ENCODE results near the gene TMA7. TPM values are rescaled to one million over a fixed set of nuclear protein-coding genes. Genes with fewer than 3 reads are reported as not detected.

Gene TMA7
- total RNA-seq, 1 donor from 2014 or later: 268 TPM

DNA sequence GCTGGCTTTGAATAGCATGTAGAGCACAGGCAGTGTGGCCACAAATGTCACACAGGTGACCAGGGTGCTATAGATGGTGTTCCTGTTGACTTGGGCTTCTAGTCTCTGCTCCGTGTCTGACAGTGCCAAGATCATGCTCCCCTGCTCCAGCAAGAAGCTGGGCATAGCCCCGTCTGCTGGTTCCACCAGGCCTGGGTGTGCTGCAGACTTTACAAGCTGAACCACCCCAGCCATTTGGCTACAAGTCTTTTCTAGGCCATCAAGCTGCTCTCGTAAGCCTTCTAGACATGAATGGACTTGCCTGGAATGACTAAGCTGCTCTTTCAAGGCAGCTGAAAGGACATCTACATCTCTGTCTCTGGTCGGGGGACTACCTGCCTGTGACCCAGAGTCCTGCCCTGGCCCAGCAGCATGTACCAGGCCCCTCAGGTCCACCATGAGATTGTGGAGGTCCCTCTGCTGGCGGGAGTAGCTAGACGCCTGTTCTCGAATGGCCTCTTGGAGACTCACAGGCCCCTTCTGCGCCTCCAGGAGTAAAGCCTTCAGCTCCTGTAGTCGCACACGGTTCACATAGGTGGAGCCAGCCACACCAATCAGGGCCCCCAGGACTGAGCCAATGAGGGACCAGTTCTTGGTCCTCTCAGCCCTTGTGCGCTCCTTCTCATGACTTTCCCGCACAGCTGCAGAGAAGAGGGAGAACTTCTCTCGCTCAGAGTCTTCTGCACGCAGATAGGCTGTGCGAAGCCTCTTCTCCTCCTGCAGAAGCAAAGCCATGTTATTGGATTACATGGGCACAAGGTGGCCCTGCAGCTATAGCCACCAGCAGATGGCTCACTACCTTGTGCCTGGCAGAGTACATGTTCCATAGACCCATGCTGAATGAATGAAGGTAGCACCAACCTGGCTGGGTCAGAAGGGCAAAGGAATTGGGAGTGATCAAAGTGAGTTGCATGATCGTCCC lies 7.4 kb upstream of the TMA7 start:
- no peak for DNase-seq (ENCODE audit: extremely low spot score, unreplicated experiment)
- H3K27ac Mint-ChIP-seq: peak overlapping the region; percentile 99
- no peaks in the 10 kb centered on the region for H3K27me3 Mint-ChIP-seq
- peaks cover 14% of the 10 kb centered on the region for H3K36me3 Mint-ChIP-seq
- H3K4me1 Mint-ChIP-seq (ENCODE audit: unreplicated experiment): peaks cover 29% of the 10 kb centered on the region
- H3K9me3 Mint-ChIP-seq: no peaks in the 10 kb centered on the region
- H3K4me3 Mint-ChIP-seq: peak overlapping the region; percentile 80
- TF ChIP-seq, protein P1, sequence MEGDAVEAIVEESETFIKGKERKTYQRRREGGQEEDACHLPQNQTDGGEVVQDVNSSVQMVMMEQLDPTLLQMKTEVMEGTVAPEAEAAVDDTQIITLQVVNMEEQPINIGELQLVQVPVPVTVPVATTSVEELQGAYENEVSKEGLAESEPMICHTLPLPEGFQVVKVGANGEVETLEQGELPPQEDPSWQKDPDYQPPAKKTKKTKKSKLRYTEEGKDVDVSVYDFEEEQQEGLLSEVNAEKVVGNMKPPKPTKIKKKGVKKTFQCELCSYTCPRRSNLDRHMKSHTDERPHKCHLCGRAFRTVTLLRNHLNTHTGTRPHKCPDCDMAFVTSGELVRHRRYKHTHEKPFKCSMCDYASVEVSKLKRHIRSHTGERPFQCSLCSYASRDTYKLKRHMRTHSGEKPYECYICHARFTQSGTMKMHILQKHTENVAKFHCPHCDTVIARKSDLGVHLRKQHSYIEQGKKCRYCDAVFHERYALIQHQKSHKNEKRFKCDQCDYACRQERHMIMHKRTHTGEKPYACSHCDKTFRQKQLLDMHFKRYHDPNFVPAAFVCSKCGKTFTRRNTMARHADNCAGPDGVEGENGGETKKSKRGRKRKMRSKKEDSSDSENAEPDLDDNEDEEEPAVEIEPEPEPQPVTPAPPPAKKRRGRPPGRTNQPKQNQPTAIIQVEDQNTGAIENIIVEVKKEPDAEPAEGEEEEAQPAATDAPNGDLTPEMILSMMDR (conservative IDR thresholded peaks at IDR 0.05): peak; percentile 24

DNA sequence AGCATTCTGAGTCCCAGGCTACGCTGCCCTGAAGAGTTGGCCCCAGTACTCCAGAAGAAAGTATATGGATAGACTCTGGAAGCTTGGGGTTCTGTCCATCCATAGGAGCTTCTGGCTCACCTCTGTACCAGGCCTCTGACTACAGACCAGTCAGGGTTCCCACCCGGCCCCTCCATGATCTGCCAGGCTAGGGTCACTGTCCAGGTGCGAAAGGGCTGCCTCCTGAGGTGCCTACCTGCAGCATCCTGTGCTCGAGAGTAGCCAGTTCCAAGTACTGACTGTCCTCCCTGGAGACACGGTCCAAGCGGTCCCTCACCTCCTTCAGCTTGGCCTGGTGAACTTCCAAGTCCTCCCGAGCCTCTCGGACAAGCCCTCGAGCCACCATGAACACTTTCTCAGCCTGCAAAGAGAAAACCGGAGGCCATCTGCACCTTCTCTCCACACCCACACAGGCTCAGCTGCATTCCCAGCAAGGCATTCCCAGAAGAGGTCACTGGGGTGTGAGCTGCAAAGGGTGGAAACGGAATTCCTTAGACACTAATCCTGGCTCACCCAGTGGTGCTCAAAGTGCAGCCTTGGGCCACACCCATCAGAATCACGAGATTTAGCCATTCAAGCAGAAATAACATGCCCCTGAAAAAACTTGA lies 6.5 kb upstream of the TMA7 start:
- no peak for DNase-seq (ENCODE audit: extremely low spot score, unreplicated experiment)
- TF ChIP-seq, protein P1 (conservative IDR thresholded peaks at IDR 0.05): no peak
- H3K36me3 Mint-ChIP-seq: peaks cover 12% of the 10 kb centered on the region

GRCh38 chr3:48434591-48435222 lies 5.3 kb upstream of the TMA7 start:
- DNase-seq (ENCODE audit: extremely low spot score, unreplicated experiment): no peak
- TF ChIP-seq, protein P1 (conservative IDR thresholded peaks at IDR 0.05): no peak
- Mint-ChIP-seq H3K4me1 (ENCODE audit: unreplicated experiment) (peaks cover 31% of the 10 kb centered on the region), H3K36me3 (peaks cover 12% of the 10 kb centered on the region), H3K27ac (peak overlapping the region; percentile 99), H3K4me3 (peak overlapping the region; percentile 80), H3K9me3 (no peaks in the 10 kb centered on the region), H3K27me3 (no peaks in the 10 kb centered on the region)

More for the DNA sequence above, 6.5 kb upstream of the TMA7 start:
- peak overlapping the region; percentile 99 for H3K27ac Mint-ChIP-seq
- no peaks in the 10 kb centered on the region for H3K27me3 Mint-ChIP-seq
- H3K4me3 Mint-ChIP-seq: peak overlapping the region; percentile 80
- H3K4me1 Mint-ChIP-seq (ENCODE audit: unreplicated experiment): peaks cover 24% of the 10 kb centered on the region
- H3K9me3 Mint-ChIP-seq: no peaks in the 10 kb centered on the region

- DNase-seq (ENCODE audit: extremely low spot score, unreplicated experiment): no peak
- Mint-ChIP-seq H3K4me1 (ENCODE audit: unreplicated experiment) (peaks cover 35% of the 10 kb centered on the region), H3K27me3 (no peaks in the 10 kb centered on the region), H3K4me3 (no peak overlapping the region), H3K36me3 (peaks cover 12% of the 10 kb centered on the region), H3K27ac (peak overlapping the region; percentile 99), H3K9me3 (no peaks in the 10 kb centered on the region)
- TF ChIP-seq, protein P1 (conservative IDR thresholded peaks at IDR 0.05): no peak
Observed at GRCh38 chr3:48435223-48435595, 4.8 kb upstream of the TMA7 start.

DNA sequence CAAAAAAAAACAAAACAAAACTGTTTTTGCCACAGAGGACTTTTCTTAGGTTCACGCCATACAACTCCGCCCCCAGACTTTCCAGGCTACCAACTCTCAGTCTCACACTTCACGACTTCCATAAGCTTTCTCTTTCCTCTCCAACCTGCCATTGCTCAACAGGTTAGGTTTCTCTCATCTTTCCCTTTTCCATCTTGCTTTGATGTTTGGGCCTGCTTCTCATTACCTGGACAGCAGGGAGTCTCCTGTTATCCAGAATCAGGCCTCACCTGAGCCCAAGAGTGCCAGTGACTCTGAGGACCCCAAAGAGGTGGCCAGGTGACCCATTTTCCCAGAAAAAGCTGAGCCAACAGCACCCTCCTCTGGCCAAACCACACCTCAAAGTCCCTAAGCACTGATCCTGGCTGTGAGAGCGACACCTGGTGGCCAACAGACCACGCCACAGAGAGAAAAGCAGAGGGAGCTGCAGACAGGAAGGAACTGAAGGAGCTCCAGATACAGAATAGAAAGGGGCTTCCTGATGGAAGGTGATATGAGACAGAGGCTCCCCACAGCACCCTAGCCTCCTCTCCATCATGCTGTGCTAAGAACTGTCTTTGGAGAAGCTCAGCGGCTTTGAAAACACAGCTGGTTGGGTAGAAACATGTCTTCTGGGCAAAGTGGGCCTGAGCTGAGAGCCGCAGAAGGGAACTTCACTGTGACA lies 4.1 kb upstream of the TMA7 start:
- TF ChIP-seq, protein P1 (conservative IDR thresholded peaks at IDR 0.05): peak; percentile 100
- DNase-seq (ENCODE audit: extremely low spot score, unreplicated experiment): peak; percentile 86
- Mint-ChIP-seq H3K27ac (no peak overlapping the region), H3K9me3 (no peaks in the 10 kb centered on the region), H3K4me3 (no peak overlapping the region), H3K27me3 (no peaks in the 10 kb centered on the region), H3K36me3 (peaks cover 12% of the 10 kb centered on the region), H3K4me1 (ENCODE audit: unreplicated experiment) (peaks cover 29% of the 10 kb centered on the region)

All from type B pancreatic cell (in vitro differentiated cells).